GM19023 (cell line): ENCODE results near the gene LDB1.

ENCODE experiments used
- ATAC-seq: cut with Tn5 transposase; IDR thresholded peaks from one replicate; pipeline ENCODE4 v1.9.1; 2021; ENCODE audit warnings: mild to moderate bottlenecking, moderate library complexity; ENCODE audit not compliant: unreplicated experiment

LDB1 gene

DNA sequence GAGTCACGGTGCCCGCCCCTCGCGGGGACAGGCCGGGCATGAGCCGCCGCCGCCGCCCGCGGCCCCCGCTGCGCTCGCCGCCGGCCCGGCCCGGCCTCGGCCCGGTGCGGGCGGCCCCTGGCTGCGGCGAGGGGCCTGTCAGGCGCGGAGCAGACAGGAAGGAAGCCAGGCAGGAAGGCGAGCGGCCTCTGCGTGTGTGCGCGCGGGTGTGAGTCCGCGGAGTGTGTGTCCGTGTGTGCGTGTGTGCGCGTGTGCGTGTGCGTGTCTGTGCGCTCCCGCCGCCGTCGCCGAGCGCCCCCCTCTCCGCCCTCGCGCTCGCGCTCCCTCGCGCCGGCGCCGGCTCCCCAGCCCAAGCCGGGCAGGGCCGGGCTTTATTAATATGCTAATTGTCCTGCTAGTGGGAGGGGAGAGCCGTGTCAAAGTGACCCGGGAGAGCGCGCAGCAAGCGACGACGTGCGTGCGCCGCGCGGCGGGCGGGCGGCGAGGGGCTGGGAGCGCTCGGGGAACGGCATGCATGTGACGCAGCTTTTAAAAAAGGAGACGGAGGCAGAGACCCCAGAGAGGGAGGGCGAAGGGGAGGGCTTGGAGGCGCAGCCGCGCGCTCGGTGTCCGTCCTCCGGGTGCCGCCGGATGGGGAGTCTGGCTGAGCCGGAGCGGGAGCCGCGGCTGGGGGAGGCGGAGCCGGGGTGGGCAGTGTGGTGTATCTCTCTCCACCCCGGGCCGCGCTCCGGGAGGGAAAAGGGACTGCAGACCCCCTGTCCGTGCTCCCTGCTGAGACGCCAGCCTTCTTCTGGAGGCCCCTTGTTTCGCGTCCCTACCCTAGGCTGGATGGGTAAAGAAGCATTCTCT, at the start of gene LDB1:
Gene LDB1, minus strand, starts transcription at position 227 of the 849 bp plus-strand sequence. CDS start 258 bp downstream, outside the sequence.
- peak; percentile 64 for ATAC-seq

- ATAC-seq = no peak
Measured at GRCh38 chr10:102167861-102168260, 47.7 kb upstream of the LDB1 start.

GRCh38 chr10:102163342-102163989, 43.3 kb upstream of the LDB1 start:
- no peak for ATAC-seq

GRCh38 chr10:102159831-102160230, 39.7 kb upstream of the LDB1 start:
- no peak for ATAC-seq

- no peak for ATAC-seq
Measured at GRCh38 chr10:102159051-102159597, 39.0 kb upstream of the LDB1 start.

DNA sequence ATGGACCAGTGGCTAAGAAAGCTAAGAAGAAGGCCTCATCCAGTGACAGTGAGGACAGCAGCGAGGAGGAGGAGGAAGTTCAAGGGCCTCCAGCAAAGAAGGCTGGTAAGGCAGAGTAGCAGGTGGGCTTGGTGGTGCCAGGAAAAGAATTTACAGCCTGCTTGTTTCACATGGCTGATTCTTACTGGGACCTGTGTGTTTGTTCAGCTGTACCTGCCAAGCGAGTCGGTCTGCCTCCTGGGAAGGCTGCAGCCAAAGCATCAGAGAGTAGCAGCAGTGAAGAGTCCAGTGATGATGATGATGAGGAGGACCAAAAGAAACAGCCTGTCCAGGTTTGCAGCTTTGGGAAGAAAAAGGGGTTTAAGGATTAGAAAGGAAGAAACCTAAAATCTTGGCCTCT, 37.1 kb upstream of the LDB1 start:
- ATAC-seq = no peak

- ATAC-seq = no peak
Measured at GRCh38 chr10:102154466-102155116, 34.4 kb upstream of the LDB1 start.

- no peak for ATAC-seq
Measured at GRCh38 chr10:102153093-102153620, 33.0 kb upstream of the LDB1 start.

GRCh38 chr10:102152545-102152890, 32.4 kb upstream of the LDB1 start:
- peak; percentile 25 for ATAC-seq

- peak; percentile 94 for ATAC-seq
Measured at GRCh38 chr10:102151774-102152544, 31.8 kb upstream of the LDB1 start, which contains the start of gene NOLC1. Gene NOLC1 (plus strand): TSS chr10:102152389. CDS start chr10:102152411, 22 bp downstream.

GRCh38 chr10:102150970-102151773, 31.0 kb upstream of the LDB1 start:
- no peak for ATAC-seq

DNA sequence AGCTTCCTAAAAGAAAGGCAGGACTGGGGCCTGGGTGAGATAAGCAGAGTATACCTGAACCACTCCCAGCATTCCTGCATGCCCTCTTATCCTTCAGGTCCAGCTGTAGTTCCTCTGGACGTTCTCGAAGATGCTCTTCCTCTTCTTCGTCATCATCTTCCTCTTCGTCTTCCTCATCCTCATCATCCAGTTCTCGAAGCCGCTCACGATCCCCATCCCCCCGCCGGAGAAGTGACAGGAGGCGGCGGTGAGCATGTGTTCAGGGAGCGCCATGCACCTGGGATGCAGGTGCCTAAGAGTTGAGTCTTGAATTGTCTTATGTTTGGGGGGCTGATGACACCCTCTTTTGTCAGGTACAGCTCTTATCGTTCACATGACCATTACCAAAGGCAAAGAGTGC, 28.1 kb upstream of the LDB1 start:
- ATAC-seq = no peak

DNA sequence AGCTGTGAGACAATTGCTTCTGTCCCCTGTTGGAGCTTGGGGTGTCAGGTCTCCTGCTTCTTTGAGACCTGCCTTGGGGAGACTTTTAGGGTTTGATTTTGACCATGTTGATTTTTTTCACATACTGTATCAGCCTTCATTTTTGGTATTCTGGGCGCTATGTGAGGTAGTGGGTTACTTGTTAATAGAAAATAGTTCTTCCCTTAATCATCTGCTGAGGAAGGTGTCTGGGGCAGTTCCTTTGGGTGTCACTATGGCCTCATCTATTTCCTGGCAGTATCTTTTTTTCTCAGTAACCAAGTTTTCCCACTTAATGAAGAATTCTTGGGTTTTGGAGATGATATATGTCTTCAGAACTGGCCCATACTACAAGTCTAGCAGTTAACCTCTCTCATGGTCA, 27.4 kb upstream of the LDB1 start:
- no peak for ATAC-seq

DNA sequence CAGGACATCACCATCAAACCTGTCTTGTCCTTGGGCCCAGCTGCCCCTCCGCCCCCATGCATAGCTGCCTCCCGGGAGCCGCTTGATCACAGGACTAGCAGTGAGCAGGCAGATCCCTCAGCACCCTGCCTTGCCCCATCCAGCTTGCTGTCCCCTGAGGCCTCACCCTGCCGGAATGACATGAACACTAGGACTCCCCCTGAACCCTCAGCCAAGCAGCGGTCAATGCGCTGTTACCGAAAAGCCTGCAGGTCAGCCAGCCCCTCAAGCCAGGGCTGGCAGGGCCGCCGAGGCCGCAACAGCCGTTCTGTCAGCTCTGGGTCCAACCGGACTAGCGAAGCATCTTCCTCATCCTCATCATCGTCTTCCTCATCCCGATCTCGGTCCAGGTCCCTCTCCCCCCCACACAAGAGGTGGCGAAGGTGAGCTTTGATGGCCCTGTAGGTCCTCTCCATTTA, 26.8 kb upstream of the LDB1 start:
- ATAC-seq = no peak

DNA sequence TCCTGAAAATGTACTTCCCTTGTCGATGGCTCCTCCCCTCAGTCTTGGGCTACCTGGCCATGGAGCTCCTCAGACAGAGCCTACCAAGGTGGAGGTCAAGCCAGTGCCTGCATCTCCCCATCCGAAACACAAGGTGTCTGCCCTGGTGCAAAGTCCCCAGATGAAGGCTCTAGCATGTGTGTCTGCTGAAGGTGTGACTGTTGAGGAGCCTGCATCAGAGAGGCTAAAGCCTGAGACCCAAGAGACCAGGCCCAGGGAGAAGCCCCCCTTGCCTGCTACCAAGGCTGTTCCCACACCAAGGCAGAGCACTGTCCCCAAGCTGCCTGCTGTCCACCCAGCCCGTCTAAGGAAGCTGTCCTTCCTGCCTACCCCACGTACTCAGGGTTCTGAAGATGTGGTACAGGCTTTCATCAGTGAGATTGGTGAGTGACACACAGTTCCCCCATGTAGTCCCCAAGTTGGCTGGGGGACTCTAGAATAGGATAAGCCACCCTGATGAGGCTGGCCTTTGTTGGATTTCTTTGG, 21.5 kb upstream of the LDB1 start:
- ATAC-seq = no peak

- ATAC-seq = no peak
Measured at GRCh38 chr10:102140913-102141540, 20.9 kb upstream of the LDB1 start.

DNA sequence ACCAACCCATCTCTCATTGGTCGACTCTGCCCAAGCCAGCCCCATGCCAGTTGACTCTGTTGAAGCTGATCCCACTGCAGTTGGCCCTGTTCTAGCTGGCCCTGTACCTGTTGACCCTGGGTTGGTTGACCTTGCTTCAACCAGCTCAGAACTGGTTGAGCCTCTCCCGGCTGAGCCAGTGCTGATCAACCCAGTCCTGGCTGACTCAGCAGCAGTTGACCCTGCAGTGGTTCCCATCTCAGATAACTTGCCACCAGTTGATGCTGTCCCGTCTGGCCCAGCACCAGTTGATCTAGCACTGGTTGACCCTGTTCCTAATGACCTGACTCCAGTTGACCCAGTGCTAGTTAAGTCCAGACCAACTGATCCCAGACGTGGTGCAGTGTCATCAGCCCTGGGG, 20.1 kb upstream of the LDB1 start:
- no peak for ATAC-seq

- ATAC-seq = no peak
Measured at GRCh38 chr10:102139281-102140110, 19.3 kb upstream of the LDB1 start.
